Coronary artery (tissue), 2 donors: ENCODE results near the gene CS.
A peak's percentile ranks its signal among the peaks of the same experiment; 100 is the strongest.

Experiments used
- DNase-seq: peaks from one replicate; pipeline ENCODE4 v3.0.0-alpha.2; 2017; ENCODE audit warnings: low spot score
- H3K27ac ChIP-seq, 2 donors: fragments of 200-600 bp; sonication (generic); one replicate each; pipeline ENCODE4 v1.5.1; 2016 to 2019
- H3K4me3 ChIP-seq: fragments of 200-600 bp; sonication (generic); 2 replicates; pipeline ENCODE4 v1.5.1; 2016; ENCODE audit warnings: mild to moderate bottlenecking, moderate library complexity
- TF ChIP-seq, protein P1 (sequence below): fragments of 200-600 bp; sonication (generic); IDR thresholded peaks from one replicate; pipeline ENCODE4 v1.5.1; 2019; ENCODE audit warnings: antibody characterized with exemption

The CS gene

GRCh38 chr12:56231184-56231582, 68.9 kb downstream of the CS start:
- TF ChIP-seq, protein P1, sequence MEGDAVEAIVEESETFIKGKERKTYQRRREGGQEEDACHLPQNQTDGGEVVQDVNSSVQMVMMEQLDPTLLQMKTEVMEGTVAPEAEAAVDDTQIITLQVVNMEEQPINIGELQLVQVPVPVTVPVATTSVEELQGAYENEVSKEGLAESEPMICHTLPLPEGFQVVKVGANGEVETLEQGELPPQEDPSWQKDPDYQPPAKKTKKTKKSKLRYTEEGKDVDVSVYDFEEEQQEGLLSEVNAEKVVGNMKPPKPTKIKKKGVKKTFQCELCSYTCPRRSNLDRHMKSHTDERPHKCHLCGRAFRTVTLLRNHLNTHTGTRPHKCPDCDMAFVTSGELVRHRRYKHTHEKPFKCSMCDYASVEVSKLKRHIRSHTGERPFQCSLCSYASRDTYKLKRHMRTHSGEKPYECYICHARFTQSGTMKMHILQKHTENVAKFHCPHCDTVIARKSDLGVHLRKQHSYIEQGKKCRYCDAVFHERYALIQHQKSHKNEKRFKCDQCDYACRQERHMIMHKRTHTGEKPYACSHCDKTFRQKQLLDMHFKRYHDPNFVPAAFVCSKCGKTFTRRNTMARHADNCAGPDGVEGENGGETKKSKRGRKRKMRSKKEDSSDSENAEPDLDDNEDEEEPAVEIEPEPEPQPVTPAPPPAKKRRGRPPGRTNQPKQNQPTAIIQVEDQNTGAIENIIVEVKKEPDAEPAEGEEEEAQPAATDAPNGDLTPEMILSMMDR, result no peak
- Histone ChIP-seq H3K27ac (no peak overlapping the region), H3K4me3 (no peak overlapping the region)
- no peak for DNase-seq

- TF ChIP-seq, protein P1, result no peak
- no peak for DNase-seq
- no peak overlapping the region for H3K4me3 ChIP-seq
- H3K27ac ChIP-seq, result no peak overlapping the region
Measured at GRCh38 chr12:56230432-56231183, 69.5 kb downstream of the CS start.

DNA sequence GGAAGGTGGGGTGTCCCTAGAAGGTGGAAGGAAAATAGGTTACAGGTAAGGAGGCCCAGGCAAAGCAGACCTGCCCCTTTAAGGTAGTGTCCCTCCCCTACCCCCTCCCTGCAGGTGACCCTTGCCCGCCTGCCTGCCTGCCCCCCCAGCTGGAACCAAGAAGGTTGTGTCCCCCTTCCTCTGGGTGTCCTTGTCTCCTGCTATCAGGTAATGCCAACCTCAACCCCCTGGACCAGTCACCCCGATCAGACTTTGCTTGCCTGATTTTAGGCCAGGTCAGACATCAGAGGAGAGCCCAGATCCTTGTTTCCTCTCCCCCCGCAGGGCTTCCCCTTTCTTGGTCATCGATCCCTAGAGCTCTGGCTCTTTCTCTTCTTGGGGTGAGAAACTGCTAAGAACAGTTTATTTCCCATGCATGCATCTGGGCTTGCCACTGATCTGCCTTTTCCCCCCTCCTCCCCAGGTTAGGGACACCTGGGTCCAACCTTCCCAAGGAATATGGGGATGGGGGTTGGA, 70.2 kb downstream of the CS start, which contains the start of gene SLC39A5:
Gene SLC39A5, plus strand, starts transcription at position 136 of the 516 bp plus-strand sequence. CDS start 1,224 bp downstream, outside the sequence.
- DNase-seq, result no peak
- Histone ChIP-seq H3K27ac (no peak within 1 kb of the TSS), H3K4me3 (no peak within 1 kb of the TSS)
- TF ChIP-seq, protein P1, result no peak

- TF ChIP-seq, protein P1, result no peak
- Histone ChIP-seq H3K27ac (no peak overlapping the region), H3K4me3 (no peak overlapping the region)
- no peak for DNase-seq
Measured at GRCh38 chr12:56229082-56229481, 71.0 kb downstream of the CS start.

DNA sequence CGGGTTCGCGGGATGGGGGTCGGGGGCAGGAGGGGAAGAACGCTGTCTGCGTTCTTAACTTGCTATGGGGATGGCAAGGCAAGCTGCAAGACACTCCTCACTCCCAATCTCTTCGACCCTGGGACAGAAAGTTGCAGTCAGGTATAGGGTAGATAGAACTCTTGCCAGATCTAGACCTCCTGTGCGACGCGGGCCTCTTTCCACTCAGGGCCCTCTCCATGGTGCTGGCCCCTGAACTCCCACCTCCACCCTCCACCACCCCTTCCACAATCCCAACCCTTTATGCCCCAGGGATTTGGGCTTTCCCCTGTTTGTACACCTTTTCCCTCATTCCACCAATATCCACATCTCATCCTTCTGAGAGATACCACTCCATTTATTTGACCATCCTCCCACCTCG, 75.2 kb downstream of the CS start:
- Histone ChIP-seq H3K27ac (peak overlapping the region; percentile 81 to 98), H3K4me3 (peak overlapping the region; percentile 79)
- TF ChIP-seq, protein P1, result no peak
- DNase-seq, result no peak

GRCh38 chr12:56224102-56224701, 75.9 kb downstream of the CS start, which contains the start of gene NABP2:
TSS of gene NABP2 (plus strand) at chr12:56224342. CDS start at chr12:56224857, 515 bp downstream.
- DNase-seq, result peak; percentile 99
- TF ChIP-seq, protein P1, result peak; percentile 90
- Histone ChIP-seq H3K4me3 (peak within 1 kb of the TSS; percentile 79), H3K27ac (peak within 1 kb of the TSS; percentile 81 to 98)
